Liver (tissue), 9 donors: Measurements from ENCODE around the gene SHROOM1. TPM values are rescaled to one million over a fixed set of nuclear protein-coding genes. Genes with fewer than 3 reads are reported as not detected.

Source experiments
- DNase-seq: peaks from one replicate; pipeline ENCODE4 v3.0.0-alpha.2; 2017; ENCODE audit warnings: low spot score
- H3K27ac ChIP-seq, 2 donors: one replicate each; pipeline ENCODE4 v1.7.0; 2013; ENCODE audit warnings: inconsistent platforms in 2 of 2, low read length in 2 of 2, control low read depth in 1 of 2, low read depth in 1 of 2, mild to moderate bottlenecking in 1 of 2
- H3K27me3 ChIP-seq, 4 donors: one replicate each; pipeline versions ENCODE4 v1.6.1 to v1.7.0; 2013; ENCODE audit warnings: low read length in 3 of 4, inconsistent platforms in 1 of 4, mild to moderate bottlenecking in 1 of 4, moderate library complexity in 1 of 4; ENCODE audit not compliant: control insufficient read depth in 4 of 4, insufficient read depth in 4 of 4
- H3K36me3 ChIP-seq, 4 donors: one replicate each; pipeline versions ENCODE4 v1.6.1 to v1.7.0; 2013; ENCODE audit warnings: low read length in 3 of 4, mild to moderate bottlenecking in 3 of 4, low read depth in 1 of 4, moderate library complexity in 1 of 4; ENCODE audit not compliant: control insufficient read depth in 4 of 4, insufficient read depth in 3 of 4
- H3K4me1 ChIP-seq, 4 donors: one replicate each; pipeline versions ENCODE4 v1.6.1 to v1.7.0; 2013; ENCODE audit warnings: low read length in 3 of 4, mild to moderate bottlenecking in 3 of 4, moderate library complexity in 1 of 4; ENCODE audit not compliant: control insufficient read depth in 4 of 4, insufficient read depth in 4 of 4
- H3K4me3 ChIP-seq, 3 donors: one replicate each; pipeline versions ENCODE4 v1.6.1 to v1.7.0; 2013; ENCODE audit warnings: low read length in 3 of 3, control low read depth in 1 of 3, low read depth in 1 of 3, mild to moderate bottlenecking in 1 of 3
- H3K9ac ChIP-seq, 2 donors: one replicate each; pipeline ENCODE4 v1.7.0; 2013; ENCODE audit warnings: low read length in 2 of 2, mild to moderate bottlenecking in 2 of 2, moderate library complexity in 2 of 2, control low read depth in 1 of 2, low read depth in 1 of 2
- H3K9me3 ChIP-seq, 4 donors: one replicate each; pipeline versions ENCODE4 v1.6.1 to v1.7.0; 2013; ENCODE audit warnings: low read length in 3 of 4; ENCODE audit not compliant: control insufficient read depth in 4 of 4
- ATF3 ChIP-seq: IDR thresholded peaks from 2 replicates; pipeline ENCODE4 v1.6.1; 2016; ENCODE audit warnings: antibody characterized with exemption
- CTCF ChIP-seq: fragments of 150-350 bp; IDR thresholded peaks from 2 replicates; pipeline ENCODE4 v1.5.1; 2017; ENCODE audit warnings: improper control_type of control experiment, low read depth, low read length; ENCODE audit not compliant: missing input control
- FOXA1 ChIP-seq: IDR thresholded peaks from 2 replicates; pipeline ENCODE4 v1.6.1; 2016; ENCODE audit warnings: antibody characterized with exemption
- FOXA2 ChIP-seq: IDR thresholded peaks from 2 replicates; pipeline ENCODE4 v1.6.1; 2016; ENCODE audit warnings: antibody characterized with exemption
- GABPA ChIP-seq, 2 donors: IDR thresholded peaks in 1 of 2; conservative IDR thresholded peaks in 1 of 2; 2 replicates each; pipeline ENCODE4 v1.6.1; 2016; ENCODE audit warnings: antibody characterized with exemption in 2 of 2, mild to moderate bottlenecking in 1 of 2, moderate library complexity in 1 of 2
- HNF4A ChIP-seq, 2 donors: conservative IDR thresholded peaks; 2 replicates each; pipeline ENCODE4 v1.6.1; 2016; ENCODE audit warnings: antibody characterized with exemption in 2 of 2, mild to moderate bottlenecking in 2 of 2
- HNF4G ChIP-seq: IDR thresholded peaks from 2 replicates; pipeline ENCODE4 v1.6.1; 2016; ENCODE audit warnings: antibody characterized with exemption
- JUND ChIP-seq, 2 donors: IDR thresholded peaks; 2 replicates each; pipeline ENCODE4 v1.6.1; 2016; ENCODE audit warnings: antibody characterized with exemption in 2 of 2
- MAX ChIP-seq: IDR thresholded peaks from 2 replicates; pipeline ENCODE4 v1.6.1; 2016; ENCODE audit warnings: antibody characterized with exemption
- NR2F2 ChIP-seq: IDR thresholded peaks from 2 replicates; pipeline ENCODE4 v1.6.1; 2016; ENCODE audit warnings: antibody characterized with exemption
- RAD21 ChIP-seq, 2 donors: IDR thresholded peaks; 2 replicates each; pipeline ENCODE4 v1.6.1; 2016; ENCODE audit warnings: antibody characterized with exemption in 2 of 2, mild to moderate bottlenecking in 2 of 2
- REST ChIP-seq: IDR thresholded peaks from 2 replicates; pipeline ENCODE4 v1.6.1; 2016; ENCODE audit warnings: antibody characterized with exemption, mild to moderate bottlenecking
- RXRA ChIP-seq, 2 donors: IDR thresholded peaks; 2 replicates each; pipeline ENCODE4 v1.6.1; 2017 to 2018; ENCODE audit warnings: antibody characterized with exemption in 2 of 2, mild to moderate bottlenecking in 1 of 2
- TAF1 ChIP-seq: conservative IDR thresholded peaks from 2 replicates; pipeline ENCODE4 v1.6.1; 2016; ENCODE audit warnings: antibody characterized with exemption, mild to moderate bottlenecking
- YY1 ChIP-seq: IDR thresholded peaks from 2 replicates; pipeline ENCODE4 v1.6.1; 2016; ENCODE audit warnings: antibody characterized with exemption, mild to moderate bottlenecking
- ZBTB33 ChIP-seq: IDR thresholded peaks from 2 replicates; pipeline ENCODE4 v1.6.1; 2016; ENCODE audit warnings: antibody characterized with exemption
- WGBS: extraction: QIAGEN DNeasy Blood & Tissue Kit; methylation state at CpG from one replicate; pipeline ENCODE4 v1.1.7; 2013; 5-methylcytosine and 5-hydroxymethylcytosine counted together
- polyA plus RNA-seq, 2 donors: library from polyadenylated mRNA; stranded (reverse) in 1 of 2; unstranded in 1 of 2; fragments of 200-250 nt in 1 of 2; fragments of >200 nt in 1 of 2; fragmentation: Nextera tagmentation in 1 of 2; extraction: Ambion mirVana in 1 of 2; gene quantifications; one replicate each; pipeline versions ENCODE4 v1.2.1 to v1.2.3, GENCODE V29; 2013 to 2015
- total RNA-seq, 2 donors: library from RNA; depleted of rRNA; stranded (reverse); fragments of >200 nt; gene quantifications; one replicate each; pipeline ENCODE4 v1.2.3, GENCODE V29; 2014
- donor health status: healthy.
- donor health status: healthy.
- donor health status: healthy.
- donor health status: healthy.
- donor health status: healthy.

Gene SHROOM1
- total and polyA plus RNA-seq, 4 donors = 6.1 to 28.5 (median 18.3) TPM

GRCh38 chr5:132872788-132873118 is 42.3 kb upstream of the SHROOM1 start:
- H3K27me3 ChIP-seq = no peaks in the 10 kb centered on the region
- no peaks in the 10 kb centered on the region for H3K9me3 ChIP-seq
- H3K27ac ChIP-seq = peak overlapping the region; percentile 87 to 97
- peaks cover 4 to 23% (median 13%) of the 10 kb centered on the region in 4 donors for H3K36me3 ChIP-seq
- TF ChIP-seq FOXA2 (no peak), NR2F2 (no peak), RXRA (IDR thresholded peaks at IDR 0.05) (no peak), TAF1 (no peak), ZBTB33 (no peak), HNF4G (no peak), MAX (no peak), JUND (IDR thresholded peaks at IDR 0.05) (no peak), CTCF (no peak), REST (no peak), FOXA1 (no peak), RAD21 (IDR thresholded peaks at IDR 0.05) (no peak), ATF3 (no peak), YY1 (no peak), GABPA (IDR thresholded peaks at IDR 0.05 in 1 of 2, conservative IDR thresholded peaks at IDR 0.05 in 1 of 2) (no peak), HNF4A (conservative IDR thresholded peaks at IDR 0.05) (no peak)
- H3K4me1 ChIP-seq = peaks cover 15 to 52% (median 34%) of the 10 kb centered on the region in 4 donors
- H3K4me3 ChIP-seq = no peak overlapping the region
- H3K9ac ChIP-seq = peak overlapping the region; percentile 10 to 83
- WGBS = 85% methylated on average over 1 of the region's 1 CpG
- no peak for DNase-seq
